Measurements from ENCODE around the gene GOSR2.

GRCh38 chr17:46950997-46951621, 28.1 kb downstream of the GOSR2 start:
- TF ChIP-seq, protein P1, sequence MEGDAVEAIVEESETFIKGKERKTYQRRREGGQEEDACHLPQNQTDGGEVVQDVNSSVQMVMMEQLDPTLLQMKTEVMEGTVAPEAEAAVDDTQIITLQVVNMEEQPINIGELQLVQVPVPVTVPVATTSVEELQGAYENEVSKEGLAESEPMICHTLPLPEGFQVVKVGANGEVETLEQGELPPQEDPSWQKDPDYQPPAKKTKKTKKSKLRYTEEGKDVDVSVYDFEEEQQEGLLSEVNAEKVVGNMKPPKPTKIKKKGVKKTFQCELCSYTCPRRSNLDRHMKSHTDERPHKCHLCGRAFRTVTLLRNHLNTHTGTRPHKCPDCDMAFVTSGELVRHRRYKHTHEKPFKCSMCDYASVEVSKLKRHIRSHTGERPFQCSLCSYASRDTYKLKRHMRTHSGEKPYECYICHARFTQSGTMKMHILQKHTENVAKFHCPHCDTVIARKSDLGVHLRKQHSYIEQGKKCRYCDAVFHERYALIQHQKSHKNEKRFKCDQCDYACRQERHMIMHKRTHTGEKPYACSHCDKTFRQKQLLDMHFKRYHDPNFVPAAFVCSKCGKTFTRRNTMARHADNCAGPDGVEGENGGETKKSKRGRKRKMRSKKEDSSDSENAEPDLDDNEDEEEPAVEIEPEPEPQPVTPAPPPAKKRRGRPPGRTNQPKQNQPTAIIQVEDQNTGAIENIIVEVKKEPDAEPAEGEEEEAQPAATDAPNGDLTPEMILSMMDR (IDR thresholded peaks at IDR 0.05): no peak
- TF ChIP-seq EP300 (IDR thresholded peaks at IDR 0.05) (no peak), POLR2A (IDR thresholded peaks at IDR 0.05) (no peak)

All from tibial nerve (tissue), 4 donors.